ENCODE results near the gene NAA35.
A peak's percentile ranks its signal among the peaks of the same experiment; 100 is the strongest.

NAA35 gene

DNA sequence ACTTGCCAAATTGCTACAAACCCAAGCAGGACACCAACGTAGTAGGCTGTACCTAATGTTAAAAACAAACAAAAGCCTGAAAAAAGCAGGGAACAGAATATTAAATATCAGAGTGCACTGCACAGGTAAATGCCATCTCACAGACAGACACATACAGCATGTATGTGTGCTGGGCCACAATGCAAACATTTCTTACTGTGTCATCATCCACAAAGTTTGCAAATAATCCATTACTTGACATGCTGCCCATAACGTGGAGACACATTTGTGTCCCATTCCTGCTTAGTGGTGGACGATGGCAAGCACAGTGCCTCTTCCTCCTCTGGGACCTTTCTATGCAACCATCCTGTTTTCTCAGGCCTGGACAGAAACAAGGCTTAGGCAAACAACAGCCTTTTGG, 113.7 kb downstream of the NAA35 start:
- no peak for TF ChIP-seq ZFX (IDR thresholded peaks at IDR 0.05)
- TF ChIP-seq, protein P1, sequence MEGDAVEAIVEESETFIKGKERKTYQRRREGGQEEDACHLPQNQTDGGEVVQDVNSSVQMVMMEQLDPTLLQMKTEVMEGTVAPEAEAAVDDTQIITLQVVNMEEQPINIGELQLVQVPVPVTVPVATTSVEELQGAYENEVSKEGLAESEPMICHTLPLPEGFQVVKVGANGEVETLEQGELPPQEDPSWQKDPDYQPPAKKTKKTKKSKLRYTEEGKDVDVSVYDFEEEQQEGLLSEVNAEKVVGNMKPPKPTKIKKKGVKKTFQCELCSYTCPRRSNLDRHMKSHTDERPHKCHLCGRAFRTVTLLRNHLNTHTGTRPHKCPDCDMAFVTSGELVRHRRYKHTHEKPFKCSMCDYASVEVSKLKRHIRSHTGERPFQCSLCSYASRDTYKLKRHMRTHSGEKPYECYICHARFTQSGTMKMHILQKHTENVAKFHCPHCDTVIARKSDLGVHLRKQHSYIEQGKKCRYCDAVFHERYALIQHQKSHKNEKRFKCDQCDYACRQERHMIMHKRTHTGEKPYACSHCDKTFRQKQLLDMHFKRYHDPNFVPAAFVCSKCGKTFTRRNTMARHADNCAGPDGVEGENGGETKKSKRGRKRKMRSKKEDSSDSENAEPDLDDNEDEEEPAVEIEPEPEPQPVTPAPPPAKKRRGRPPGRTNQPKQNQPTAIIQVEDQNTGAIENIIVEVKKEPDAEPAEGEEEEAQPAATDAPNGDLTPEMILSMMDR (conservative IDR thresholded peaks at IDR 0.05): no peak

DNA sequence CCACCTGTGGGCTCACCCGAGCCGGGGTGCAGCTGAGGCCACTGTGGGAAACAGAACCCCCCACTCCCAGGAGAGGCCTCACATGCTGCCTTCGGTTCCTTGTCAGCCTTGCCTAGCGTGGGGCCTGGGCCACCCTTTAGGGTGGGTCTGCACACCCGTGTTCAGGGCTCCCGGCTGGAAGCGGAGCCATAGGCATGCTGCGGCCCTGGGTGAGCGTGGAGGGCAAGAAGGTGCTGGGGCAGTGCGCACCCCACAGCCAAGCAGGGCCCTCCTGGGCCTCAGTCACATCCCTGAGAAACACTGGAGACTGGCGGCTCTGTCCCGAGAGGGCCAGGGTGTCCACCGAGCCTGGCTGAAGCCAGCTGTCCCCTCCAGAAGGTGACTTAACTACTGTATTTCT, 116.5 kb downstream of the NAA35 start:
- no peak for TF ChIP-seq ZFX (IDR thresholded peaks at IDR 0.05)

More for the DNA sequence above, 113.7 kb downstream of the NAA35 start:
- H3K27ac ChIP-seq: peak overlapping the region; percentile 94

DNA sequence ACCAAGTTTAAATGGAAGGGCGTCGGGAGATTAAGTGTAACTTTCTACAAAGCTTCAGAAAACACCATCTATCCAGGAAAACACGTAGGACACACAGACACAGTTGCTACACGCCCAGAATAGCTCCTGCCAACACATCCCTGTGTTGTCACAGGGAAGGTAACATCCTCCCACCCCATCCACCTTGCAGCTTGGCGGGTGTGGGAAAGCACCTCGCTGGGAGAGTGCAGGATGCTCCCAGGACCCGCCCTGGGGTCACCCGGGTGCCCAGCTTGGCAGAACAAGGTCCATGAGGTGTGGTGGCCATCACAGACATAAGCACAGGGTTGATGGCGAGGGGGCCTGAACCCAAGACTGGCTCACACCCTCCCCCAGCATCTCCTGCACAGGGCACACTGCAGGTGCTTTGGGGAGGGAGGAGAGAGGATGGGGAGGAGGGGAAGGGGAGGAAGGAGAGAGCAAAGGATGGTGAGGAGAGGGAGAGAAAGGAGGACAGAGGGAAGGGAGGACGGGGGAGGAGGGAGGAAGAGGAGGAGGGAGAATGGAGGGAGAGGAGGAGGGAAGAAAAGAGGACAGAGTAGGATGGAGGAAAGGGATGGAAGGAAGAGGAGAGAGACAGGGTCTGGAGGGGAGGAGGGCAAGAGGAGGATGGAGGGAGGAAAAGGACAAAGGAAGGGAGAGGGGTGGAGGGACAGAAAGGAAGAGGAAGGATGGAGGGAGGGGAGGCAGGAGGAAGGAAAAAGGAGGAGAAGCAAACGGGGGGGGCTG, 121.2 kb downstream of the NAA35 start:
- H3K27ac ChIP-seq: no peak overlapping the region
- TF ChIP-seq, protein P1 (conservative IDR thresholded peaks at IDR 0.05): no peak
- TF ChIP-seq ZFX (IDR thresholded peaks at IDR 0.05): no peak

More for the DNA sequence above, 116.5 kb downstream of the NAA35 start:
- H3K27ac ChIP-seq: no peak overlapping the region

DNA sequence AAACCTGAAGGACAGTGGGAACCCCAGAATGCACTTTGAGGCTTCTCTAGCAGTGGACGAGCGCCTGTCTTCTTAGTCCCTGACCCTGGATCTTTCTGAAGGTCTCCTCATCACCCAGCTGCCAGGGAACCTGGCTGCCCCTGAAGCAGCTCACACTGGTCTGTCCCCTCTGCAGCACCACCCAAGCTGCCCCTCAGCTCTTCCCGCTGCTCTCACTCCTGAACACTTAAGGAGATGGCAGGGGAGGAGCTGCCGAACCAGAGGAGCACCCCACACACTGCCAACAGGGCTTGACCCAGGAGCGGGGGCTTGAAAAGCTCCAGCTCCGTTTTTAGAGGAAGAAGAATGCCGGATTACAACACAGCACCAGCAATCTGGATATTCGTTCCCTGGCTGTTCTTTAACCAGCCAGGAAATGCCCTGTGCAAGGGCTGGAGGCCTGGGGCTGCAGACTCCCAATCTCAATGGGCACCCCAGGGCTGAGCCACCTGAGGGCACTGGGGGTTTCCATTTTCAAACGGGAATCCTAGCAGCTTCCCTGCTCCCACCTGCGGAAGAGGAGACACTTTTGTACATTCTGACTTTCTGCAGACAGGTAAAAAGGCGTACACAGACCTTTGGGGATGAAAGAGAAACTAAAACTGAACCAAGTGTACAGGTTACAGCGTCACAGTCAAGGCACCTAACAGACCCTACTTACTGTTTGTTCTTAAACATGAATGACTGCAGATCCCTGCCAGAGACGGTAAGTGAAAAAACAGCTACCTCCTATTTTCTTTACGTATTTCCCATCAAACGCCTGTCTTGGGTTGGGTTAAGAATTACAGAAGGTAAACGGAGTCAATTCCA, 122.1 kb downstream of the NAA35 start:
- no peak for TF ChIP-seq ZFX (IDR thresholded peaks at IDR 0.05)
- H3K27ac ChIP-seq: no peak overlapping the region

DNA sequence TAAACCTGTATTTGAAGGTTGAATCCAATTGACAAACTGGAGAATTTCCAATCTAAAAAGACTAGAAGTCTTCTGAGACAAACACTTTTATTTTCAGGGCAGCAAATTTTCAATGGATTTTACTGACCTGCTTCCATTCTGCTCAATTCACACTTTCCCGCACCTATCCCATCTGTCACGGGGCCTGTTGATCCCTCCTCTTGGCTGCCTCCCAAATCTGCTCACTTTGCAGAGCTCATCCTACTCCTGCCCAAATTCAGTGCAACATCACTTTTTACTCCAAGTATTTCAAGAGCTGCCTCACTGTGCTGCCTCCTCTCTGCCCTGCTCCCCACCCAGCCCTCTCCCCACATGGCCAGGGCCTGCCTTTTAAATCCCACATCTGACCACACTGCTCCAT, 123.3 kb downstream of the NAA35 start:
- no peak overlapping the region for H3K27ac ChIP-seq
- TF ChIP-seq, protein P1 (conservative IDR thresholded peaks at IDR 0.05): no peak
- no peak for TF ChIP-seq ZFX (IDR thresholded peaks at IDR 0.05)

DNA sequence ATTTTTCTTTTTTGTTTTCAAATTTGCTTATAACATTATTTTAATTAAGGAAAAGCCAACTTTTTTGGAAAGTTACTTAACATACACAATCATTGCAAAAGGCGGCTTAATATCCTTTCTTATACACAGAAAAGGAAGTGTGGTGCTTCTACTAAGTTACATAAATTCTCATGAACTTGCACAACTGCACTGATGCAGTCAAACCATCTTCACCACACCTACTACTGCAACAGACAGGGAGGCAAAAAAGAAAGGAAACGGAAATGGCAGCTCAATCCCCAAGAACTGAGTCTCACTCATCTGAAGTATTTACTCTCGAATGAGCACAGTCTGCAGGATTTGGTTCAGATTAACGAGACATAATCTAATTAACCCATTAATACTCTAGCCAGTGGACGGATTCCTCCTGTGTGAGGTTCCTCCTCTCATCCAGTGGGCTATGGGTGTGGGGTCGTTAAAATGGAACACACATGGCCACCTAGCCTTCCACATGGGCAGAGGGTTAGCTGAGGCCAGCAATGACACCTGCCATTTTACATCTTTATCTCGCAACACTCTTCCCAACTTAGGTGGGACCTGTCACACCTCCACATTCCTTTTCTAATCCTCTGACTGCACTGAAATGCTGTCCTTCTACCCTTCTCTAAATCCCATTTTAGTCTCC, 128.4 kb downstream of the NAA35 start:
- TF ChIP-seq, protein P1 (conservative IDR thresholded peaks at IDR 0.05): no peak
- no peak for TF ChIP-seq ZFX (IDR thresholded peaks at IDR 0.05)
- no peak overlapping the region for H3K27ac ChIP-seq
